Activated CD4-positive, alpha-beta T cell treated with anti-CD3 and anti-CD28 coated beads, Interleukin-10, Interleukin-2, amounts not matched to agents 100 ng/mL and 50 ng/mL, durations not matched to agents 16 hours and 8 hours (primary cell): ENCODE results near the gene LOXL4.

Experiments
- DNase-seq: peaks from one replicate; pipeline ENCODE4 v3.0.0-alpha.2; 2020

Gene LOXL4

GRCh38 chr10:98294270-98294627 is 26.3 kb upstream of the LOXL4 start:
- no peak for DNase-seq

GRCh38 chr10:98293550-98294269 is 25.7 kb upstream of the LOXL4 start:
- DNase-seq: no peak

- DNase-seq: no peak
Measured at GRCh38 chr10:98292971-98293370, 25.0 kb upstream of the LOXL4 start.

GRCh38 chr10:98289802-98290209 is 21.8 kb upstream of the LOXL4 start:
- DNase-seq: no peak

GRCh38 chr10:98287321-98287720 is 19.3 kb upstream of the LOXL4 start:
- DNase-seq: no peak

- DNase-seq: no peak
Measured at GRCh38 chr10:98286419-98286818, 18.4 kb upstream of the LOXL4 start.

GRCh38 chr10:98285416-98285815 is 17.4 kb upstream of the LOXL4 start:
- DNase-seq: no peak

- no peak for DNase-seq
Measured at GRCh38 chr10:98276311-98276710, 8.3 kb upstream of the LOXL4 start.

- no peak for DNase-seq
Measured at GRCh38 chr10:98274562-98274961, 6.6 kb upstream of the LOXL4 start.

- no peak for DNase-seq
Measured at GRCh38 chr10:98273057-98273850, 5.3 kb upstream of the LOXL4 start.

- no peak for DNase-seq
Measured at GRCh38 chr10:98272656-98273055, 4.7 kb upstream of the LOXL4 start.

GRCh38 chr10:98272245-98272644 is 4.3 kb upstream of the LOXL4 start:
- DNase-seq: no peak

GRCh38 chr10:98270786-98271185 is 2.8 kb upstream of the LOXL4 start:
- DNase-seq: no peak

- no peak for DNase-seq
Measured at GRCh38 chr10:98270073-98270740, 2.2 kb upstream of the LOXL4 start.

- DNase-seq: no peak
Measured at GRCh38 chr10:98269435-98269912, 1.5 kb upstream of the LOXL4 start.

- DNase-seq: no peak
Measured at GRCh38 chr10:98268694-98269431, 869 bp upstream of the LOXL4 start.

- no peak for DNase-seq
Measured at GRCh38 chr10:98267069-98267893, 713 bp downstream of the LOXL4 start.

GRCh38 chr10:98266647-98267046 is 1.3 kb downstream of the LOXL4 start:
- DNase-seq: no peak

- DNase-seq: no peak
Measured at GRCh38 chr10:98265403-98266378, 2.3 kb downstream of the LOXL4 start.

- DNase-seq: no peak
Measured at GRCh38 chr10:98264378-98265065, 3.5 kb downstream of the LOXL4 start.
